ACC112 (cell line): ENCODE results near the gene IFI16.
A peak's percentile ranks its signal among the peaks of the same experiment; 100 is the strongest.

Experiments used
- H2AFZ ChIP-seq: fragments of 200-600 bp; sonication (generic); one replicate; pipeline ENCODE4 v1.6.0; 2017; ENCODE audit warnings: antibody characterized with exemption, low read length; ENCODE audit not compliant: unreplicated experiment
- H3K27ac ChIP-seq: fragments of 200-600 bp; sonication (generic); 2 replicates; pipeline ENCODE4 v1.5.1; 2014; ENCODE audit warnings: low read depth, mild to moderate bottlenecking, antibody characterized with exemption, low read length, moderate library complexity
- H3K27me3 ChIP-seq: fragments of 200-600 bp; sonication (generic); 2 replicates; pipeline ENCODE4 v1.6.1; 2014; ENCODE audit warnings: mild to moderate bottlenecking, antibody characterized with exemption, low read length, moderate library complexity, mixed read lengths; ENCODE audit not compliant: insufficient read depth
- H3K36me3 ChIP-seq: fragments of 200-600 bp; sonication (generic); 2 replicates; pipeline ENCODE4 v1.6.1; 2016; ENCODE audit warnings: mild to moderate bottlenecking, antibody characterized with exemption, low read length, moderate library complexity, mixed read lengths; ENCODE audit not compliant: insufficient read depth
- H3K4me1 ChIP-seq: fragments of 200-600 bp; sonication (generic); one replicate; pipeline ENCODE4 v1.6.1; 2016; ENCODE audit warnings: low read length, mixed read lengths; ENCODE audit not compliant: insufficient read depth, unreplicated experiment, control insufficient read depth
- H3K4me3 ChIP-seq: fragments of 200-600 bp; sonication (generic); 2 replicates; pipeline ENCODE4 v1.5.1; 2014; ENCODE audit warnings: mild to moderate bottlenecking, low read depth, low read length
- H3K79me2 ChIP-seq: fragments of 200-600 bp; sonication (generic); one replicate; pipeline ENCODE4 v1.6.0; 2016; ENCODE audit warnings: low read length; ENCODE audit not compliant: control insufficient read depth, unreplicated experiment, insufficient read depth

IFI16 gene

GRCh38 chr1:159056069-159056698, 46.5 kb downstream of the IFI16 start:
- H3K36me3 ChIP-seq: peaks cover 46% of the 10 kb centered on the region
- H3K79me2 ChIP-seq: no peaks in the 10 kb centered on the region
- no peak overlapping the region for H2AFZ ChIP-seq
- no peaks in the 10 kb centered on the region for H3K27me3 ChIP-seq
- H3K27ac ChIP-seq: no peak overlapping the region
- peaks cover 9% of the 10 kb centered on the region for H3K4me1 ChIP-seq
- no peak overlapping the region for H3K4me3 ChIP-seq

- Histone ChIP-seq H2AFZ (no peak overlapping the region), H3K27me3 (no peaks in the 10 kb centered on the region), H3K4me3 (no peak overlapping the region), H3K27ac (no peak overlapping the region), H3K79me2 (no peaks in the 10 kb centered on the region), H3K36me3 (peaks cover 22% of the 10 kb centered on the region), H3K4me1 (peaks cover 7% of the 10 kb centered on the region)
These were observed 49.0 kb downstream of the IFI16 start for GRCh38 chr1:159058751-159059150.

- Histone ChIP-seq H2AFZ (no peak overlapping the region), H3K4me3 (no peak overlapping the region), H3K4me1 (peaks cover 7% of the 10 kb centered on the region), H3K27ac (no peak overlapping the region), H3K36me3 (no peaks in the 10 kb centered on the region), H3K79me2 (no peaks in the 10 kb centered on the region), H3K27me3 (no peaks in the 10 kb centered on the region)
These were observed 55.4 kb downstream of the IFI16 start for GRCh38 chr1:159065106-159065505.

- Histone ChIP-seq H2AFZ (no peak overlapping the region), H3K27me3 (no peaks in the 10 kb centered on the region), H3K4me1 (peaks cover 7% of the 10 kb centered on the region)
These were observed 56.4 kb downstream of the IFI16 start for GRCh38 chr1:159066108-159066507.

GRCh38 chr1:159067699-159068621, 58.3 kb downstream of the IFI16 start:
- peak overlapping the region; percentile 52 for H2AFZ ChIP-seq
- H3K36me3 ChIP-seq: no peaks in the 10 kb centered on the region
- H3K27me3 ChIP-seq: no peaks in the 10 kb centered on the region
- H3K4me1 ChIP-seq: peaks cover 7% of the 10 kb centered on the region
- no peak overlapping the region for H3K4me3 ChIP-seq
- no peaks in the 10 kb centered on the region for H3K79me2 ChIP-seq
- H3K27ac ChIP-seq: no peak overlapping the region

More at GRCh38 chr1:159066108-159066507, 56.4 kb downstream of the IFI16 start:
- Histone ChIP-seq H3K27ac (no peak overlapping the region), H3K36me3 (no peaks in the 10 kb centered on the region), H3K79me2 (no peaks in the 10 kb centered on the region), H3K4me3 (no peak overlapping the region)

GRCh38 chr1:159068886-159069285, 59.2 kb downstream of the IFI16 start:
- H2AFZ ChIP-seq: no peak overlapping the region
- peaks cover 7% of the 10 kb centered on the region for H3K4me1 ChIP-seq
- no peaks in the 10 kb centered on the region for H3K79me2 ChIP-seq
- no peaks in the 10 kb centered on the region for H3K27me3 ChIP-seq
- H3K4me3 ChIP-seq: no peak overlapping the region
- no peaks in the 10 kb centered on the region for H3K36me3 ChIP-seq
- H3K27ac ChIP-seq: no peak overlapping the region

- H3K4me3 ChIP-seq: no peak overlapping the region
- no peaks in the 10 kb centered on the region for H3K36me3 ChIP-seq
- H3K79me2 ChIP-seq: no peaks in the 10 kb centered on the region
- no peak overlapping the region for H2AFZ ChIP-seq
- H3K27me3 ChIP-seq: no peaks in the 10 kb centered on the region
- H3K27ac ChIP-seq: no peak overlapping the region
- H3K4me1 ChIP-seq: peaks cover 15% of the 10 kb centered on the region
These were observed 62.4 kb downstream of the IFI16 start for GRCh38 chr1:159071970-159072582.

GRCh38 chr1:159076438-159077119, 66.9 kb downstream of the IFI16 start, which contains the start of gene AIM2:
AIM2 (minus strand) TSS chr1:159076766; CDS start chr1:159073499, 3,267 bp downstream.
- Histone ChIP-seq H3K4me1 (peaks cover 11% of the 10 kb centered on the region), H3K36me3 (no peaks in the 10 kb centered on the region), H3K27ac (peak within 1 kb of the TSS; percentile 19), H3K79me2 (no peaks in the 10 kb centered on the region), H2AFZ (peak within 1 kb of the TSS; percentile 79), H3K4me3 (peak within 1 kb of the TSS; percentile 48; the same call in 1 of the 2 replicates), H3K27me3 (no peaks in the 10 kb centered on the region)

GRCh38 chr1:159077120-159077961, 67.6 kb downstream of the IFI16 start:
- no peaks in the 10 kb centered on the region for H3K79me2 ChIP-seq
- H3K27ac ChIP-seq: peak overlapping the region; percentile 19
- peak overlapping the region; percentile 48; the same call in 1 of the 2 replicates for H3K4me3 ChIP-seq
- peak overlapping the region; percentile 79 for H2AFZ ChIP-seq
- peaks cover 11% of the 10 kb centered on the region for H3K4me1 ChIP-seq
- H3K36me3 ChIP-seq: no peaks in the 10 kb centered on the region
- H3K27me3 ChIP-seq: no peaks in the 10 kb centered on the region
